Neuronal stem cell (in vitro differentiated cells): ENCODE data around the gene DCLK3.

Experiments used
- DNase-seq: peaks from one replicate; pipeline ENCODE4 v3.0.0-alpha.2; 2013; ENCODE audit warnings: low spot score
- H2AFZ ChIP-seq: one replicate; pipeline ENCODE4 v1.6.1; 2013; ENCODE audit warnings: mild to moderate bottlenecking, low read length, inconsistent platforms
- H2AK5ac ChIP-seq: 2 replicates; pipeline ENCODE4 v1.6.1; 2013; ENCODE audit warnings: low read depth, mild to moderate bottlenecking, inconsistent platforms, low read length, moderate library complexity, mixed read lengths
- H2BK120ac ChIP-seq: 2 replicates; pipeline ENCODE4 v1.6.1; 2013; ENCODE audit warnings: low read depth, mild to moderate bottlenecking, inconsistent platforms, low read length, moderate library complexity, mixed read lengths
- H2BK12ac ChIP-seq: one replicate; pipeline ENCODE4 v1.6.1; 2013; ENCODE audit warnings: low read length, inconsistent platforms
- H2BK15ac ChIP-seq: 2 replicates; pipeline ENCODE4 v1.6.1; 2013; ENCODE audit warnings: mild to moderate bottlenecking, low read length, inconsistent platforms, mixed read lengths
- H2BK5ac ChIP-seq: one replicate; pipeline ENCODE4 v1.6.1; 2013; ENCODE audit warnings: inconsistent platforms, mild to moderate bottlenecking, low read length, moderate library complexity
- H3K14ac ChIP-seq: one replicate; pipeline ENCODE4 v1.6.1; 2013; ENCODE audit warnings: low read length, inconsistent platforms
- H3K18ac ChIP-seq: 2 replicates; pipeline ENCODE4 v1.6.1; 2013; ENCODE audit warnings: low read length, inconsistent platforms
- H3K23ac ChIP-seq: 2 replicates; pipeline ENCODE4 v1.6.1; 2013; ENCODE audit warnings: low read depth, mild to moderate bottlenecking, mixed read lengths, low read length, inconsistent platforms; ENCODE audit not compliant: poor library complexity
- H3K27ac ChIP-seq: replicated peaks from 3 replicates; pipeline ENCODE4 v1.5.1; 2013; ENCODE audit warnings: low read length, inconsistent platforms
- H3K27me3 ChIP-seq, 3 experiments: 2 replicates each; pipeline ENCODE4 v1.6.1; 2013; ENCODE audit warnings: low read length in 3 of 3, mild to moderate bottlenecking in 2 of 3, inconsistent platforms in 1 of 3, low read depth in 1 of 3, mixed read lengths in 1 of 3, moderate library complexity in 1 of 3; ENCODE audit not compliant: control insufficient read depth in 3 of 3, insufficient read depth in 3 of 3
- H3K36me3 ChIP-seq, 2 donors: replicated peaks in 1 of 2; 2 replicates each; pipeline ENCODE4 v1.6.1; 2013; ENCODE audit warnings: low read length in 2 of 2; ENCODE audit not compliant: control insufficient read depth in 2 of 2, insufficient read depth in 2 of 2
- H3K4ac ChIP-seq: 2 replicates; pipeline ENCODE4 v1.6.1; 2013; ENCODE audit warnings: inconsistent platforms, mild to moderate bottlenecking, low read length, moderate library complexity
- H3K4me1 ChIP-seq, 2 donors: 1 replicate in 1 of 2; 2 replicates in 1 of 2; pipeline ENCODE4 v1.6.1; 2013; ENCODE audit warnings: low read length in 2 of 2, low read depth in 1 of 2; ENCODE audit not compliant: control insufficient read depth in 2 of 2, insufficient read depth in 1 of 2
- H3K4me2 ChIP-seq: one replicate; pipeline ENCODE4 v1.6.1; 2013; ENCODE audit warnings: mild to moderate bottlenecking, low read length, inconsistent platforms; ENCODE audit not compliant: insufficient read depth, poor library complexity, severe bottlenecking
- H3K4me3 ChIP-seq, 2 donors: 2 replicates each; pipeline ENCODE4 v1.5.1; 2013; ENCODE audit warnings: low read length in 2 of 2, mild to moderate bottlenecking in 2 of 2, inconsistent platforms in 1 of 2, moderate library complexity in 1 of 2
- H3K79me1 ChIP-seq: one replicate; pipeline ENCODE4 v1.6.1; 2013; ENCODE audit warnings: low read depth, mild to moderate bottlenecking, inconsistent platforms, low read length, moderate library complexity
- H3K9ac ChIP-seq: one replicate; pipeline ENCODE4 v1.6.1; 2013; ENCODE audit warnings: mild to moderate bottlenecking, low read depth, low read length, inconsistent platforms; ENCODE audit not compliant: poor library complexity
- H3K9me3 ChIP-seq, 2 donors: replicated peaks in 1 of 2; 2 replicates each; pipeline versions ENCODE3 to v1.6.1; 2013; ENCODE audit warnings: low read length in 2 of 2, mild to moderate bottlenecking in 2 of 2, inconsistent platforms in 1 of 2, low read depth in 1 of 2, mixed read lengths in 1 of 2, moderate library complexity in 1 of 2; ENCODE audit not compliant: control insufficient read depth in 2 of 2, insufficient read depth in 1 of 2
- H4K8ac ChIP-seq: one replicate; pipeline ENCODE4 v1.6.1; 2013; ENCODE audit warnings: low read depth, mild to moderate bottlenecking, inconsistent platforms, low read length, moderate library complexity
- H4K91ac ChIP-seq: one replicate; pipeline ENCODE4 v1.6.1; 2013; ENCODE audit warnings: low read length, low read depth, mild to moderate bottlenecking, inconsistent platforms; ENCODE audit not compliant: poor library complexity
- WGBS, 2 donors: extraction: QIAGEN DNeasy Blood & Tissue Kit; methylation state at CpG; one replicate each; pipeline ENCODE4 v1.1.7; 2013; ENCODE audit warnings: missing lambda C conversion rate in 2 of 2, mixed read lengths in 1 of 2; ENCODE audit not compliant: insufficient read length in 2 of 2, insufficient replicate concordance in 1 of 2; ENCODE audit errors: extremely low coverage in 2 of 2; 5-methylcytosine and 5-hydroxymethylcytosine counted together

Gene DCLK3

GRCh38 chr3:36686516-36686915, 77.8 kb downstream of the DCLK3 start:
- H2AK5ac ChIP-seq, result no peak overlapping the region
- no peak for DNase-seq
- H3K4me2 ChIP-seq, result no peak overlapping the region
- no peak overlapping the region for H2AFZ ChIP-seq
- no peak overlapping the region for H2BK5ac ChIP-seq
- H3K4me3 ChIP-seq, result no peak overlapping the region
- H2BK120ac ChIP-seq, result no peak overlapping the region
- H2BK15ac ChIP-seq, result no peak overlapping the region
- no peak overlapping the region for H3K23ac ChIP-seq
- H2BK12ac ChIP-seq, result no peak overlapping the region
- no peaks in the 10 kb centered on the region for H3K79me1 ChIP-seq
- H3K18ac ChIP-seq, result no peak overlapping the region
- no peak overlapping the region for H3K9ac ChIP-seq
- no peak overlapping the region for H4K91ac ChIP-seq
- H4K8ac ChIP-seq, result no peak overlapping the region
- no peaks in the 10 kb centered on the region for H3K27me3 ChIP-seq
- H3K9me3 ChIP-seq, result peaks cover 0 to 4% of the 10 kb centered on the region in 2 donors
- H3K36me3 ChIP-seq, result no peaks in the 10 kb centered on the region
- no peak overlapping the region for H3K27ac ChIP-seq
- H3K4me1 ChIP-seq, result peaks cover 0 to 5% of the 10 kb centered on the region in 2 donors
- no peak overlapping the region for H3K4ac ChIP-seq
- no peak overlapping the region for H3K14ac ChIP-seq

GRCh38 chr3:36681867-36682266, 82.5 kb downstream of the DCLK3 start:
- Histone ChIP-seq H3K79me1 (no peaks in the 10 kb centered on the region), H3K4ac (no peak overlapping the region), H2BK15ac (no peak overlapping the region), H4K8ac (no peak overlapping the region), H3K27me3 (no peaks in the 10 kb centered on the region), H3K9me3 (peaks cover 0 to 10% of the 10 kb centered on the region in 2 donors), H4K91ac (no peak overlapping the region), H3K27ac (no peak overlapping the region), H3K36me3 (no peaks in the 10 kb centered on the region), H3K4me2 (no peak overlapping the region), H3K14ac (no peak overlapping the region), H3K4me3 (no peak overlapping the region), H3K18ac (no peak overlapping the region), H2BK12ac (no peak overlapping the region), H3K23ac (no peak overlapping the region), H2AK5ac (no peak overlapping the region), H2BK5ac (no peak overlapping the region), H2BK120ac (no peak overlapping the region), H3K9ac (peak overlapping the region; percentile 30), H2AFZ (no peak overlapping the region), H3K4me1 (peaks cover 0 to 2% of the 10 kb centered on the region in 2 donors)
- no peak for DNase-seq
- WGBS, 2 donors, result no CpG with 5 or more reads among the region's 1 CpG

GRCh38 chr3:36680952-36681351, 83.4 kb downstream of the DCLK3 start:
- no peak overlapping the region for H2BK12ac ChIP-seq
- no peak overlapping the region for H4K91ac ChIP-seq
- H3K14ac ChIP-seq, result no peak overlapping the region
- H2BK120ac ChIP-seq, result no peak overlapping the region
- H3K18ac ChIP-seq, result no peak overlapping the region
- no peak overlapping the region for H3K4me3 ChIP-seq
- H2BK5ac ChIP-seq, result no peak overlapping the region
- no peak overlapping the region for H2AK5ac ChIP-seq
- no peak overlapping the region for H2AFZ ChIP-seq
- no peak overlapping the region for H3K23ac ChIP-seq
- H4K8ac ChIP-seq, result no peak overlapping the region
- H3K27me3 ChIP-seq, result no peaks in the 10 kb centered on the region
- no peak overlapping the region for H2BK15ac ChIP-seq
- H3K9ac ChIP-seq, result no peak overlapping the region
- H3K4me2 ChIP-seq, result no peak overlapping the region
- WGBS, 2 donors, result no CpG with 5 or more reads among the region's 3 CpGs
- H3K36me3 ChIP-seq, result no peaks in the 10 kb centered on the region
- peaks cover 0 to 2% of the 10 kb centered on the region in 2 donors for H3K4me1 ChIP-seq
- no peak overlapping the region for H3K4ac ChIP-seq
- H3K27ac ChIP-seq, result no peak overlapping the region
- peaks cover 0 to 10% of the 10 kb centered on the region in 2 donors for H3K9me3 ChIP-seq
- DNase-seq, result no peak
- H3K79me1 ChIP-seq, result no peaks in the 10 kb centered on the region

- no peak for DNase-seq
- Histone ChIP-seq H4K8ac (no peak overlapping the region), H3K23ac (no peak overlapping the region), H2BK15ac (no peak overlapping the region), H2BK5ac (no peak overlapping the region), H4K91ac (no peak overlapping the region), H3K9ac (no peak overlapping the region), H3K18ac (no peak overlapping the region), H3K4me1 (peaks cover 0 to 2% of the 10 kb centered on the region in 2 donors), H2BK120ac (no peak overlapping the region), H3K27me3 (no peaks in the 10 kb centered on the region), H3K79me1 (no peaks in the 10 kb centered on the region), H2BK12ac (no peak overlapping the region), H2AK5ac (no peak overlapping the region), H3K27ac (no peak overlapping the region), H3K4me2 (no peak overlapping the region), H3K4me3 (no peak overlapping the region), H2AFZ (no peak overlapping the region), H3K14ac (no peak overlapping the region), H3K9me3 (peaks cover 0 to 8% of the 10 kb centered on the region in 2 donors), H3K36me3 (no peaks in the 10 kb centered on the region), H3K4ac (no peak overlapping the region)
- WGBS, 2 donors, result no CpG with 5 or more reads among the region's 1 CpG
Measured at GRCh38 chr3:36679384-36680200, 84.8 kb downstream of the DCLK3 start.
